Neural cell (in vitro differentiated cells): ENCODE results near the gene KRTAP10-3. TPM values are rescaled to one million over a fixed set of nuclear protein-coding genes. Genes with fewer than 3 reads are reported as not detected.
"Not testable (repeated sequence)": the region's sequence is repeated elsewhere in the genome, so short reads cannot be mapped to it uniquely, and the experiment has no call there.

Experiments used
- H2AFZ ChIP-seq: fragments of 200-600, 300-800 bp; sonication (generic), shearing (Covaris generic); 2 replicates; pipeline ENCODE4 v1.6.0; 2014; ENCODE audit warnings: low read depth, mild to moderate bottlenecking, antibody characterized with exemption, low read length, moderate library complexity
- H3F3A ChIP-seq: fragments of 200-600 bp; shearing (Covaris generic); 2 replicates; pipeline ENCODE4 v1.6.1; 2016; ENCODE audit warnings: mild to moderate bottlenecking, moderate library complexity, mixed read lengths, antibody characterized with exemption, low read length; ENCODE audit not compliant: insufficient read depth, poor library complexity, severe bottlenecking
- H3K27ac ChIP-seq: fragments of 200-600, 300-800 bp; sonication (generic), shearing (Covaris generic); 2 replicates; pipeline ENCODE4 v1.5.1; 2014; ENCODE audit warnings: mild to moderate bottlenecking, low read length, moderate library complexity
- H3K27me3 ChIP-seq: fragments of 300-800, 200-600 bp; sonication (generic), shearing (Covaris generic); 2 replicates; pipeline ENCODE4 v1.6.0; 2014; ENCODE audit warnings: mild to moderate bottlenecking, low read depth, low read length, moderate library complexity; ENCODE audit not compliant: insufficient read depth
- H3K36me3 ChIP-seq: fragments of 300-800, 200-600 bp; sonication (generic), shearing (Covaris generic); 2 replicates; pipeline ENCODE4 v1.5.1; 2014; ENCODE audit warnings: mild to moderate bottlenecking, antibody characterized with exemption, low read length, moderate library complexity; ENCODE audit not compliant: insufficient read depth
- H3K4me2 ChIP-seq: fragments of 300-800, 200-600 bp; sonication (generic), shearing (Covaris generic); 2 replicates; pipeline ENCODE4 v1.6.0; 2014; ENCODE audit warnings: mild to moderate bottlenecking, low read length
- H3K4me3 ChIP-seq: fragments of 300-800, 200-600 bp; sonication (generic), shearing (Covaris generic); 2 replicates; pipeline ENCODE4 v1.5.1; 2014; ENCODE audit warnings: mild to moderate bottlenecking, low read length, moderate library complexity
- H3K79me2 ChIP-seq: fragments of 200-600 bp; shearing (Covaris generic); replicated peaks from 2 replicates; pipeline ENCODE4 v1.6.0; 2014; ENCODE audit warnings: mild to moderate bottlenecking, low read length, moderate library complexity; ENCODE audit not compliant: insufficient read depth
- H3K9ac ChIP-seq: fragments of 300-800, 200-600 bp; sonication (generic), shearing (Covaris generic); 2 replicates; pipeline ENCODE4 v1.6.1; 2016; ENCODE audit warnings: mild to moderate bottlenecking, low read length, mixed read lengths
- H3K9me2 ChIP-seq: fragments of 200-600 bp; shearing (Covaris generic); 2 replicates; pipeline ENCODE4 v1.6.1; 2016; ENCODE audit warnings: mild to moderate bottlenecking, low read length, mixed read lengths; ENCODE audit not compliant: insufficient read depth
- H3K9me3 ChIP-seq: fragments of 200-600, 300-800 bp; sonication (generic), shearing (Covaris generic); 2 replicates; pipeline ENCODE4 v1.6.1; 2016; ENCODE audit warnings: mild to moderate bottlenecking, mixed run types, low read length, moderate library complexity, mixed read lengths
- H4K20me1 ChIP-seq: fragments of 200-600 bp; shearing (Covaris generic); 2 replicates; pipeline ENCODE4 v1.6.1; 2016; ENCODE audit warnings: mild to moderate bottlenecking, mixed run types; ENCODE audit not compliant: insufficient read depth
- EP300 ChIP-seq: fragments of 450-650 bp; conservative IDR thresholded peaks from 2 replicates; pipeline ENCODE4 v1.6.1; 2014; ENCODE audit warnings: antibody characterized with exemption, mild to moderate bottlenecking, moderate library complexity; ENCODE audit not compliant: poor library complexity, severe bottlenecking
- EZH2 ChIP-seq: fragments of 200-600, 300-800 bp; shearing (Covaris generic), sonication (generic); IDR thresholded peaks from 2 replicates; pipeline ENCODE4 v1.6.1; 2014; ENCODE audit warnings: antibody characterized with exemption, low read length, borderline replicate concordance, mild to moderate bottlenecking; ENCODE audit not compliant: insufficient read depth, poor library complexity, severe bottlenecking
- POLR2AphosphoS5 ChIP-seq: IDR thresholded peaks from 2 replicates; pipeline ENCODE4 v1.6.1; 2012
- RAD21 ChIP-seq: fragments of 450-650 bp; conservative IDR thresholded peaks from 2 replicates; pipeline ENCODE4 v1.6.1; 2014; ENCODE audit warnings: antibody characterized with exemption, mild to moderate bottlenecking, moderate library complexity
- REST ChIP-seq: IDR thresholded peaks from 2 replicates; pipeline ENCODE4 v1.6.1; 2012; ENCODE audit warnings: borderline replicate concordance
- SMC3 ChIP-seq: fragments of 450-650 bp; conservative IDR thresholded peaks from 2 replicates; pipeline ENCODE4 v1.6.1; 2014; ENCODE audit warnings: antibody characterized with exemption, mild to moderate bottlenecking, moderate library complexity; ENCODE audit not compliant: poor library complexity
- TAF1 ChIP-seq: IDR thresholded peaks from 2 replicates; pipeline ENCODE4 v1.6.1; 2012; ENCODE audit warnings: low read depth
- polyA plus RNA-seq: library from polyadenylated mRNA; depleted of rRNA; stranded (reverse); fragments of >200 nt; gene quantifications from 2 replicates; pipeline ENCODE4 v1.2.3, GENCODE V29; 2014

KRTAP10-3 gene
- polyA plus RNA-seq, 1 donor from 2014 or later, result not detected

GRCh38 chr21:44593598-44594405 is 35.2 kb upstream of the KRTAP10-3 start:
- Histone ChIP-seq H3K4me2 (no peak overlapping the region), H2AFZ (no peak overlapping the region), H3K36me3 (no peaks in the 10 kb centered on the region)

GRCh38 chr21:44592446-44593311 is 34.1 kb upstream of the KRTAP10-3 start, which contains the start of gene KRTAP10-6:
Gene KRTAP10-6 (minus strand): TSS chr21:44592505. CDS start chr21:44592484, 21 bp downstream.
- no peaks in the 10 kb centered on the region for H4K20me1 ChIP-seq
- no peak within 1 kb of the TSS for H3K4me2 ChIP-seq
- no peak within 1 kb of the TSS for H3K4me3 ChIP-seq
- H3K79me2 ChIP-seq, result no peaks in the 10 kb centered on the region
- H3K9me2 ChIP-seq, result no peaks in the 10 kb centered on the region
- H3K9me3 ChIP-seq, result no peaks in the 10 kb centered on the region
- TF ChIP-seq EZH2 (no peak), SMC3 (no peak), POLR2AphosphoS5 (no peak), REST (no peak), TAF1 (no peak), EP300 (no peak), RAD21 (no peak)
- no peak within 1 kb of the TSS for H3K9ac ChIP-seq
- H3K27ac ChIP-seq, result no peak within 1 kb of the TSS
- H3K27me3 ChIP-seq, result no peaks in the 10 kb centered on the region
- H3F3A ChIP-seq, result no peaks in the 10 kb centered on the region
- H2AFZ ChIP-seq, result no peak within 1 kb of the TSS
- no peaks in the 10 kb centered on the region for H3K36me3 ChIP-seq

More at GRCh38 chr21:44593598-44594405, 35.2 kb upstream of the KRTAP10-3 start:
- Histone ChIP-seq H3K27ac (no peak overlapping the region), H3F3A (no peaks in the 10 kb centered on the region), H3K9me2 (no peaks in the 10 kb centered on the region), H3K4me3 (no peak overlapping the region), H3K27me3 (no peaks in the 10 kb centered on the region), H3K9ac (no peak overlapping the region), H4K20me1 (no peaks in the 10 kb centered on the region), H3K79me2 (no peaks in the 10 kb centered on the region), H3K9me3 (no peaks in the 10 kb centered on the region)
- TF ChIP-seq POLR2AphosphoS5 (no peak), SMC3 (no peak)

- H3K27me3 ChIP-seq, H3K4me3 ChIP-seq: not testable (repeated sequence)
These were observed 33.2 kb upstream of the KRTAP10-3 start for GRCh38 chr21:44591801-44592130.

GRCh38 chr21:44590897-44591800 is 32.6 kb upstream of the KRTAP10-3 start:
- not testable (repeated sequence) for H3K9ac ChIP-seq, H3K4me2 ChIP-seq, H3K27me3 ChIP-seq, H3K4me3 ChIP-seq, H2AFZ ChIP-seq, H3F3A ChIP-seq, H3K36me3 ChIP-seq, H3K27ac ChIP-seq, H3K9me2 ChIP-seq, H4K20me1 ChIP-seq, H3K9me3 ChIP-seq, H3K79me2 ChIP-seq

More at GRCh38 chr21:44591801-44592130, 33.2 kb upstream of the KRTAP10-3 start:
- H3K4me2 ChIP-seq, H3K27ac ChIP-seq, H3K9ac ChIP-seq, H4K20me1 ChIP-seq, H3K36me3 ChIP-seq, H3F3A ChIP-seq, H3K9me3 ChIP-seq, H3K9me2 ChIP-seq, H3K79me2 ChIP-seq, H2AFZ ChIP-seq: not testable (repeated sequence)
